ENCODE results near the gene IL31. TPM values are rescaled to one million over a fixed set of nuclear protein-coding genes. Genes with fewer than 3 reads are reported as not detected.

Gene IL31
- total RNA-seq, 1 donor from 2014 or later: not detected

Other genes starting within 250 kb of the IL31 start
- gene BCL7A, start 152.3 kb downstream of the IL31 start, total RNA-seq: 5.8 TPM
- 44.2 TPM for gene MLXIP, start 95.5 kb downstream of the IL31 start, total RNA-seq
- gene LRRC43, start 8.9 kb upstream of the IL31 start, total RNA-seq: 0.58 TPM
- not detected for gene B3GNT4, start 29.5 kb upstream of the IL31 start, total RNA-seq
- 29.4 TPM for gene DIABLO, start 51.8 kb upstream of the IL31 start, total RNA-seq
- 16.5 TPM for gene VPS33A, start 92.3 kb upstream of the IL31 start, total RNA-seq
- gene CLIP1, start 248.4 kb upstream of the IL31 start, total RNA-seq: 114 TPM

All from sciatic nerve (tissue), 1 donor.